HS-5 (cell line): Measurements from ENCODE around the gene BACH1.
"Not testable (repeated sequence)": the region's sequence is repeated elsewhere in the genome, so short reads cannot be mapped to it uniquely, and the experiment has no call there.

Experiments used
- DNase-seq: peaks from one replicate; pipeline ENCODE4 v3.0.0-alpha.2; 2012; ENCODE audit warnings: low read depth

Gene BACH1

GRCh38 chr21:29298348-29299045, at the start of gene BACH1:
BACH1 (plus strand) TSS chr21:29298922; CDS start chr21:29321281, 22,359 bp downstream.
- peak; percentile 51 for DNase-seq

- not testable (repeated sequence) for DNase-seq
Measured at GRCh38 chr21:29249289-29249688, 49.4 kb upstream of the BACH1 start.

GRCh38 chr21:29250636-29251035, 48.1 kb upstream of the BACH1 start:
- no peak for DNase-seq

GRCh38 chr21:29253861-29254260, 44.9 kb upstream of the BACH1 start:
- DNase-seq, result not testable (repeated sequence)

- no peak for DNase-seq
Measured at GRCh38 chr21:29254550-29254949, 44.2 kb upstream of the BACH1 start.

GRCh38 chr21:29256126-29256910, 42.4 kb upstream of the BACH1 start:
- DNase-seq, result no peak

- DNase-seq, result no peak
Measured at GRCh38 chr21:29257701-29258100, 41.0 kb upstream of the BACH1 start.

- DNase-seq, result peak; percentile 96
Measured at GRCh38 chr21:29258626-29259338, 39.9 kb upstream of the BACH1 start.

- no peak for DNase-seq
Measured at GRCh38 chr21:29260461-29260860, 38.3 kb upstream of the BACH1 start.

- no peak for DNase-seq
Measured at GRCh38 chr21:29261555-29262540, 36.9 kb upstream of the BACH1 start.

- no peak for DNase-seq
Measured at GRCh38 chr21:29264721-29265120, 34.0 kb upstream of the BACH1 start.

GRCh38 chr21:29265690-29266479, 32.8 kb upstream of the BACH1 start:
- no peak for DNase-seq

- DNase-seq, result no peak
Measured at GRCh38 chr21:29267666-29268065, 31.1 kb upstream of the BACH1 start.

GRCh38 chr21:29271927-29272333, 26.8 kb upstream of the BACH1 start:
- DNase-seq, result no peak

- DNase-seq, result no peak
Measured at GRCh38 chr21:29277442-29277841, 21.3 kb upstream of the BACH1 start.

GRCh38 chr21:29279558-29279957, 19.2 kb upstream of the BACH1 start:
- no peak for DNase-seq

- DNase-seq, result not testable (repeated sequence)
Measured at GRCh38 chr21:29281801-29282200, 16.9 kb upstream of the BACH1 start.

- no peak for DNase-seq
Measured at GRCh38 chr21:29287383-29287782, 11.3 kb upstream of the BACH1 start.

- no peak for DNase-seq
Measured at GRCh38 chr21:29288239-29288638, 10.5 kb upstream of the BACH1 start.

GRCh38 chr21:29289317-29289716, 9.4 kb upstream of the BACH1 start:
- no peak for DNase-seq

- no peak for DNase-seq
Measured at GRCh38 chr21:29290240-29290639, 8.5 kb upstream of the BACH1 start.
